GM12878 (cell line): ENCODE results near the gene GALNS.
A peak's percentile ranks its signal among the peaks of the same experiment; 100 is the strongest.

Experiments used
- CTCF ChIP-seq, 3 experiments: IDR thresholded peaks in 2 of 3; conservative IDR thresholded peaks in 1 of 3; 2 replicates each; pipeline ENCODE4 v1.5.1; 2011; ENCODE audit warnings: low read depth in 3 of 3, low read length in 3 of 3, mild to moderate bottlenecking in 3 of 3, control low read depth in 2 of 3, moderate library complexity in 2 of 3, inconsistent platforms in 1 of 3, mixed read lengths in 1 of 3; ENCODE audit not compliant: control insufficient read depth in 2 of 3, insufficient read depth in 1 of 3; ENCODE audit errors: extremely low read depth in 1 of 3
- POLR2A ChIP-seq: IDR thresholded peaks from 2 replicates; pipeline ENCODE4 v1.6.1; 2011; ENCODE audit warnings: low read depth, mild to moderate bottlenecking, low read length
- SIN3A ChIP-seq: IDR thresholded peaks from 2 replicates; pipeline ENCODE4 v1.6.1; 2012; ENCODE audit warnings: low read depth, low read length, improper control_type of control experiment
- ZBTB4 ChIP-seq: fragments of 450-650 bp; formaldehyde crosslinking; IDR thresholded peaks from 2 replicates; pipeline ENCODE4 v1.4.0; 2022; ENCODE audit warnings: mild to moderate bottlenecking, moderate library complexity

- no peak for TF ChIP-seq SIN3A
- peak; percentile 16; the same call in 1 of the 2 replicates for TF ChIP-seq POLR2A
- TF ChIP-seq CTCF (IDR thresholded peaks at IDR 0.05 in 2 of 3, conservative IDR thresholded peaks at IDR 0.05 in 1 of 3; ENCODE audit: control insufficient read depth in 2 of 3, extremely low read depth in 1 of 3, insufficient read depth in 1 of 3, low read depth in 3 of 3, low read length in 3 of 3) = no peak
- TF ChIP-seq ZBTB4 (CRISPR knock-in tag) = no peak
These were observed 88.5 kb downstream of the GALNS start for GRCh38 chr16:88768071-88768783.
